ENCODE data around the gene CEP104.

Gene CEP104

DNA sequence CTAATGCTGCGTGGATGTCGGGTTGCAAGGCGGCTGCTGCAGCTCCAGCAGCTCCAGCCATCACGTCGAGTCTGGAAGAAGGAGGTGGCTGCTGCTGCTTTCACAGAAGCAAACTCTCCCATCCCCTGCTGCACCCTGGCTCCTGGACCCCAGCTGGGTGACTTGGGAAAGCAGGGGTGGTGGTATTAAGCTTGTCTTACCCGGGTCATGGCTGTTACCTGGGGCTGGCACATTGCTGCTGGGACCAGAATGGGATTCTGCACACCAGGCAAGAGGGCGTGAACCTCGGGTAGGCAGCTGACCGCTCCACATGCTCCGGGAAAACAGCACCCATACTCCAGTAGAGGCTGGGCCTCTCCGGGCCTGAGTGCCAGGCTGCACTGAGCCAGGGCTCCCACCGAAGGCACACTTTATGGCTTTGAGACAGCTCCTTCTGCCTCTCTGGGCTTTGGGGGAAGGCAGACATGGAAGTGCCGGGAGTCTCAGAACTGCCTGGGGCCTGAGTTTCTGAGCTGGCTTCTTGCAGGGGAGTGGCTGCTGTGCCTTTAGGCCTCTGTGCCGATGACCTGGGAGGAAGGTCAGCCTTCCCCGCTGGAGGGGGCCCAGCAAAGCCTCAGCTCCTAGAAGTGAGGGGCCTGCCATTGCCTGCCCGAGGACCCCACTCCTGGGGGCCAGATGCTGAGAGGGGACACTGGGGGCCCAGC, 83.3 kb downstream of the CEP104 start:
- Mint-ChIP-seq H3K36me3 (ENCODE audit: low read depth) (no peaks in the 10 kb centered on the region), H3K4me3 (no peak overlapping the region), H3K27ac (no peak overlapping the region), H3K27me3 (ENCODE audit: low read depth) (no peaks in the 10 kb centered on the region), H3K9me3 (no peaks in the 10 kb centered on the region), H3K4me1 (ENCODE audit: low read depth) (peaks cover 2% of the 10 kb centered on the region)

DNA sequence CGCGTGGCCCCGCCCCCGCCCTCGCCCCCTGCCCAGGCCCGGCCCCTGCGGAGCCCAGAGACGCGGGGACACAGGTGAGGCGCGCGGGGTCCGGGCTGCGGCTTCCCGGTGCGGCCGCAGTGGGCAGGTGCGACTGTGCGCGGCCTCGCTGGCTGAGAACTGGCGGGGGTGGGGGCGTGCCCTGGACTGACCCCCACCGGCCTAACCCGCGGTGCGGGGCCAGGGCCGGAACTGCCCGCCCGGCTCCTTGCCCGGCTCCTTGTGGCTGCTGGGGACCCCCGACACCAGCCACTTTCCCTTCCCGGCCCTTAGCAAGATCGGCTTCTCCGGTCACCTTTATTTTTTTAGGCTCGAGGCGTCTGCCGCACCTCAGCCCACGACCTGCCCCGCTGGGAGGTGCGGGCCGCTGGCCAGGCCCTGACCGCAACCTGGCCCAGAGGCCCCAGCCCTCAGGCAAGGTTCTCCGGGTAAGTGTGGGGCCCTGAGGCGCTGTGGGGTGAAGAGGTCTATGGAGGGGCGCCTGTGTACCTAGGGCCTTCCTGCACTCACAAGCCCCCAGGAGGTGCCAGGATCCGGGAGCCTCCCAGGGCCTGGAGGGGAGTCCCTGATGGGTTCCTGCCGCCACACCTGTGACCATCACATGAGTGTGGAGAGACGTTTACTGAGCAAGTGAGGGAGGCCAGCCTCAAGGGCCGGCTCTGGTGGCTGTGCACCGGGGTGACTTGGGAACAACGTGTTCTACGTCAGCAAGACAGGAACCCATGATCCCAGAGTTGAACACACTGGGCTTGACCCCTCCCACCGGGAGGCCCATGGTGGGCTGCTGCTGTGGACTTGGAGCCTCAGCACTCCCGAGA, 84.1 kb downstream of the CEP104 start, which contains the start of gene SMIM1:
TSS of gene SMIM1 (plus strand) at position 35 of the 857 bp plus-strand sequence. CDS start 2,625 bp downstream, outside the sequence.
- no peak within 1 kb of the TSS for H3K27ac Mint-ChIP-seq

DNA sequence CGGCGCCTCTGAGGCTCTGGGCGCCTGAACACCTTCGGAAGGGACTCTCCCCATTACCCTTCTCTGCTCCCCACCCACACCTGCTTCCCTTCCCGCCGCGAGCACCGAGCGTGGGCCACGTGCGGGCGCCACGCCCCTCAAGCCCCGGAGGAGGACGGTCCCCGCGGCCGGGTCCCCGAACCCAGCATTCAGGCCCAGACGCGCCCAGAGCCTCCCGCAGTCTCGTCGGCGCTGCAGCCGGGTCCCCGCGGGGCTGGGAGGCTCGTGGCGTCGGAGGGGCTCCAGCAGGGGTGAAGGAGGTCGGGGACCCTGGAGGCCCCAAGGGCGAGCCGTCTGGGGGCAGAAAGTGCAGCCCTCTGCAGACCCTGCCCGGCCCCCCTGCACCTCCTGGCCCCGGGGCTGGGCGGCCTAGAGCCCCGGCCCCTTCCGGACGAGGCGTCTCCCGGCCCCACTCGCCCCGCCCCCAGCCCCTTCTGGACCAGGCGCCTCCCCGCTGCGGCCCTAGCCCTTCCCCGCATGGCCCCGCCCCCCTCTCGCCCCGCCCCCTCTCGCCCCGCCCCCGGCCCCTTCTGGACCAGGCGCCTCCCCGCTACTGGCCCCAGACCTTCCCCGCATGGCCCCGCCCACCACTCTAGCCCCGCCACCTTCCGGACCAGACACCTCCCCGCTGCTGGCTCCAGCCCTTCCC, 84.8 kb downstream of the CEP104 start:
- Mint-ChIP-seq H3K4me3 (peak overlapping the region; percentile 50), H3K27ac (no peak overlapping the region)

More for the DNA sequence above, 84.1 kb downstream of the CEP104 start, which contains the start of gene SMIM1:
- H3K27me3 Mint-ChIP-seq (ENCODE audit: low read depth): no peaks in the 10 kb centered on the region
- H3K4me3 Mint-ChIP-seq: peak within 1 kb of the TSS; percentile 50
- H3K9me3 Mint-ChIP-seq: no peaks in the 10 kb centered on the region
- H3K36me3 Mint-ChIP-seq (ENCODE audit: low read depth): no peaks in the 10 kb centered on the region
- H3K4me1 Mint-ChIP-seq (ENCODE audit: low read depth): peaks cover 2% of the 10 kb centered on the region

DNA sequence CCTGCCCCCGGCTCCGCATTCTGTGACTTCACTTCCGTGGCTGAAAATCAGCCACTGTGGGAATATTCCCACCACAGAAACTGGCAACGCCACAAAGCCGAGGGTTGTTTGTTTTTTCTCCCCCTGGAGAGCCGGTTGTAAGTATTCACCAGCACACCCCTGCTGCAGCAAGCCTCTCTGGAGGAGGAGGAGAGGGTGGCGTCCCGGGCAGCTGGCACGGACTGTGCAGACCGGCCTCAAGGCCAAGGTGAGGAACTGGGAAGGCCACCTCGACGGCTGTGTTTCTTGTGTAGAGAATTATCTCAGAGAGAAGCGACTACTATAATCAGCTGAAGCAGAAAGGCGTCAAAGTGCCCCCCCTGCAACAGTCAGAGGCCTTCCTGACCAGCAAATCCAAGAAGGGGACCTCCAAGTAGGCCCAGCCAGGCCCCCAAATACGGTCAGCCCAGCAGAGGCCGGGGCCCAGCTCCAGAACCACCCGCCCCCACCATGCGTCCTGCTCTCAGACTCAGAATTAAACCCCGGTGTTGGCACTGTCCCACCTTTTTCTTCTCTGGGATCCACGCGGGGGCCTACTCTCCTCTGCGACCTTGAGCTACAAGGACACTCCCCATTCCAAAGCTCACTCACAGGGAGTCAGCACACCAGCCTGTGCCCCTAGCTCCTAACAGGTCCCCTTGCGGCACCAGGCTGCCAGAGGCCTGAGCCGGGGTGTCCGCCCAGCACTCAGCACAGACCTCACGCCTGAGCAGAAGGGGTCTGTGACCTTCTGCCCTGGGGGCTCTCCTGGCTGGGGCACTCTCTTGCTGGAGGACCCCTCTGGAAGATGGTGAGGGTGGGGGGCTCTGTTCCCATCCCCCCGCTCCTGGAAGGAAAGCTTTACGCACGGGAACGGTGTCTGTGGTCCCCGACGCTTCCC, 85.6 kb downstream of the CEP104 start:
- Mint-ChIP-seq H3K4me1 (ENCODE audit: low read depth) (peaks cover 2% of the 10 kb centered on the region), H3K36me3 (ENCODE audit: low read depth) (no peaks in the 10 kb centered on the region), H3K4me3 (peak overlapping the region; percentile 50), H3K9me3 (no peaks in the 10 kb centered on the region), H3K27me3 (ENCODE audit: low read depth) (no peaks in the 10 kb centered on the region), H3K27ac (no peak overlapping the region)

More for the DNA sequence above, 84.8 kb downstream of the CEP104 start:
- Mint-ChIP-seq H3K4me1 (ENCODE audit: low read depth) (peaks cover 2% of the 10 kb centered on the region), H3K27me3 (ENCODE audit: low read depth) (no peaks in the 10 kb centered on the region), H3K36me3 (ENCODE audit: low read depth) (no peaks in the 10 kb centered on the region), H3K9me3 (no peaks in the 10 kb centered on the region)

DNA sequence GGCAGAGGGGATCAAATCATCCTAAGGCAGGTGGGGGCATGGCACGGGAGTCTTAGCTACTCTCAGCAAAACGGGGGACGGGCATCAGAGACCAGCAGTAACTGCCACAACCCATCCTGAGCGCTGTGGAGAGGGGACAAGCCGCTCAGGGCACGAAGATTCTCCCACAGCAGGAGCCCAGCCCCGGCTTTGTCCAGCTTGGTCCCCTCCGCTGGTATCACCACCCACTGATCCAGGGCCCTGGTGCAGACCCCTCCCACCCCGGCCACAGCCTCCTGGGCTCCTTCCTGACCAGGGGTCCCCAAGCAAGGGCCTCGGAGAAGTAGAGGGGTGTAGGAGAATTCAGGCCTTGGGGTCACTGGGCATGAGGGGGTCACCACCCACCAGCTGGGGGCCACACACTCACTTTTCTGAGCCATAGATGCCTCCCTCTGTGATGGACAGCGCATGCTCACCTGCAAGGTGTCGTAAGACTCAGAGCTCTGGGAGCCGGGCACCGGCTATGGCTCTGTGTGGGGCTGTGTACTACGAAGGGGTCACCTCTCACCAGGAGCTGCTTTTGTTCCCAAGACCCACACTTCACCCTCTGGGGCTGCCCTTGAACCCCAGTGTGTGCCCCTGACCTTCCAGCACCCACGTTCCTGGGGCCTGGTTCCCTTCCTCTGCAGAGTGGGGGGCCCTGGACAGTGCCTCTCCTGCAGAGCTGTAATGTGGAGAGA, 86.8 kb downstream of the CEP104 start:
- no peak overlapping the region for H3K27ac Mint-ChIP-seq
- no peaks in the 10 kb centered on the region for H3K9me3 Mint-ChIP-seq
- H3K27me3 Mint-ChIP-seq (ENCODE audit: low read depth): no peaks in the 10 kb centered on the region
- no peaks in the 10 kb centered on the region for H3K4me1 Mint-ChIP-seq (ENCODE audit: low read depth)
- H3K36me3 Mint-ChIP-seq (ENCODE audit: low read depth): no peaks in the 10 kb centered on the region
- peak overlapping the region; percentile 50 for H3K4me3 Mint-ChIP-seq

DNA sequence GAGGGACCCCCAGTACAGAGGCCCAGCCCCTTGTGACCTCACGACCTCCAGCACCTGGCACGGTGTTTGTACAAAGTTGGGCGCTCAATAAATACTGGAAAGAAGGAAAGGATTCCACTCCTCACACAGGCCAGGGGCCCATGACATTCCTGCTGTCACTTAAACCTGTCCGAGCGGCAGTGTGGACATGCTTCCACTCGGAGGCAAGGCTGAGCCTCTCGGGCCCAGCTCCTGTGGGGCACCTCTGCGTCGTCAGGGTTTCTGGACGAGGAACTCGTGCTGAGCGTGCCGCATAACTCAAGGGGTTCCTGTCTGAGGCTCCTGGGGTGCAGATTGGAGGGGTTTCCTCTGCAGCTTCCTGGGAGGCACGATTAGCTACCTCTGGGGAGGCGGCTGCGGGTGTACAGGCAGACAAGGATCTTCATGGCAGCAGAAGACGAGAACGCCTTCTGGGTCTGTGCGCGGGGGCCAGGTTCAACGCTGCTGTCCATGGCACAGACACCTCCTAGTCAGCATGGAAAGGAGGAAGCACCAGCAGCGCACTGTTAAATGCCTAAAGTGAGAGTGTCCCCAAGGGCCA, 88.1 kb downstream of the CEP104 start:
- Mint-ChIP-seq H3K4me3 (no peak overlapping the region), H3K36me3 (ENCODE audit: low read depth) (no peaks in the 10 kb centered on the region), H3K4me1 (ENCODE audit: low read depth) (no peaks in the 10 kb centered on the region), H3K9me3 (no peaks in the 10 kb centered on the region), H3K27me3 (ENCODE audit: low read depth) (no peaks in the 10 kb centered on the region), H3K27ac (no peak overlapping the region)

DNA sequence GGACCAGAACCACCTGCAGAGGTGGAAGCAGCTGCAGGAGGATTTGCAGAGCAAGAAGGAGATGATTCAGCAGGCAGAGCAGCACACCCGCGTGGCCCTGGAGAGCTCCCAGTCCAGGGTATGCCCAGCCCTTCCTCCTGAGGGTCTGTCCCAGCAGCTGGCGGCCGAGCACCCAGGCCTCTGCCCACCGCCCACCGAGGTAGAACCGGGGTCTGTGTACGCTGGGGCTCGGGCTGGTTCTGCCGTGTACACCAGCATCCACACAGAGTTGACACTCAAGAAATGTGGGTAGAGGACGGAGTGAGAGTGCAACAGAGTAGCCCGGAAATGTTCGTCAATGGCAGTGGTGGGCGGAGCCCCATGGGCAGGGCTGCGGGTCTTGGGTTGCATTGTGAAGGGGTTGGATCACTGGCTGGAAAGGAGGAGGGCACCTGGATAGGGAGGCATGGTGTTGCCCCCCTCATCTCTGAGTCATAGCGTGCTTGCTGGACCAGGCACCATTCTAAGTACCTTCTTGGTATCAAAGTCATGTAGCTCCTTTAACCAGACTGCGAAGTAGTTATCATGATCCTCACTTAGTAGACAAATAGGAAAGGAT, 89.6 kb downstream of the CEP104 start:
- Mint-ChIP-seq H3K27ac (no peak overlapping the region), H3K4me1 (ENCODE audit: low read depth) (no peaks in the 10 kb centered on the region), H3K27me3 (ENCODE audit: low read depth) (no peaks in the 10 kb centered on the region), H3K9me3 (no peaks in the 10 kb centered on the region), H3K4me3 (no peak overlapping the region), H3K36me3 (ENCODE audit: low read depth) (no peaks in the 10 kb centered on the region)

DNA sequence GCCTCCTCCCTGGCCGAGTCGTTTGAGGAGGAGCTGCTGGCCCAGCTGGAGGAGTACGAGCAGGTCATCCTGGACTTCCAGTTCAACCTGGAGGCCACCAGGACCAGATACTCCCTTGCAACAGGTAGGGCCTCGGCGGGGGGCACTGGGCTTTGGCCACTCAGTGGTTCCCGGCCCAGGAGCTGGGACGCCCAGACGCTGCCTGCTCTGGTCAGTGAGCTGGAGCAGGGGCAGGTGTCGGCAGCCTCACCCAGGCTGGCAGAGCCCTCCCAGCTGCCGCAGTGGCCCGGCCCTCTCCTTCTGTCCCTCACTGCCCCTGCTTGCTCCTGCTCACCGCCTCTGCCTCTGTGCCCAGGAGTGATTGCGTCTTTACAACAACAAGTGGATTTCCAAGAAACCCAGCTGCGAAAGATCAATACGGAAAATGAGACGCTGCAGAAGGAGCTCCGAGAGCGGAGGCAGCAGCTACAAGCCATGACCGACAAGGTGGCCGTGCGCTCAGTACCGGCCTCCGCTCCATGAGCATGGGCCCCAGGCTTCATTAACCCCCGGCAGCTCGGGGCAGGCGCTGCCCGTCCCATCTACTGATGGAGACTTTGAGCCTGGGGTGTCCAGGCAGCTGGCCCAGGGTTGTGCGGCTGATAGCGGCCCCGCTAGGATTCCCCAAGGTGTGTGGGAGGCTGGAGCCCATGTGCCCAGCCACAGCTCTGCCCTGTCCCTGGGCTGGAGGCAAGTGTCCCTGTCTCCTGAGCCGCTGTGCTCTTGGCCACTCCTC, 93.5 kb downstream of the CEP104 start:
- no peak overlapping the region for H3K27ac Mint-ChIP-seq
- H3K4me1 Mint-ChIP-seq (ENCODE audit: low read depth): no peaks in the 10 kb centered on the region
- H3K27me3 Mint-ChIP-seq (ENCODE audit: low read depth): no peaks in the 10 kb centered on the region

DNA sequence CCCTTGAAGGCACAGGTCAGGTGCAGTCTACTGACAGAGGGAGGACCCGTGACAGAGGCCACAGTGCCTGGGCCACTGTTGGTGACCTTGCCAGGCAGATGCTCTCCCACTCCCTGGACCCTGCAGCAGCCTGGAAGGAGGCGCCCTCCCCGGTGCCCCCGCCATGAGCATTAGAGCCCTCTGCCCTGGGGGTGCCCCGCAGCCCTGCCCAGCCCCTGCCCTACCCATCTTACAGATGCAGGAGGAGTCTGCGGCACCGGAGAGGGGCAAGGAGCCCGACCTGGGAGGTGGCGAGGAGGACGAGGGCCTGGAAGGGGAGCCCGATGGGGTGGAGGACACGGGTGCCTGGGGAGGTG, 94.2 kb downstream of the CEP104 start:
- H3K36me3 Mint-ChIP-seq (ENCODE audit: low read depth): no peaks in the 10 kb centered on the region
- H3K4me3 Mint-ChIP-seq: no peak overlapping the region
- H3K9me3 Mint-ChIP-seq: no peaks in the 10 kb centered on the region
- H3K4me1 Mint-ChIP-seq (ENCODE audit: low read depth): no peaks in the 10 kb centered on the region
- no peak overlapping the region for H3K27ac Mint-ChIP-seq
- no peaks in the 10 kb centered on the region for H3K27me3 Mint-ChIP-seq (ENCODE audit: low read depth)

More for the DNA sequence above, 93.5 kb downstream of the CEP104 start:
- H3K9me3 Mint-ChIP-seq: no peaks in the 10 kb centered on the region
- no peaks in the 10 kb centered on the region for H3K36me3 Mint-ChIP-seq (ENCODE audit: low read depth)
- no peak overlapping the region for H3K4me3 Mint-ChIP-seq

DNA sequence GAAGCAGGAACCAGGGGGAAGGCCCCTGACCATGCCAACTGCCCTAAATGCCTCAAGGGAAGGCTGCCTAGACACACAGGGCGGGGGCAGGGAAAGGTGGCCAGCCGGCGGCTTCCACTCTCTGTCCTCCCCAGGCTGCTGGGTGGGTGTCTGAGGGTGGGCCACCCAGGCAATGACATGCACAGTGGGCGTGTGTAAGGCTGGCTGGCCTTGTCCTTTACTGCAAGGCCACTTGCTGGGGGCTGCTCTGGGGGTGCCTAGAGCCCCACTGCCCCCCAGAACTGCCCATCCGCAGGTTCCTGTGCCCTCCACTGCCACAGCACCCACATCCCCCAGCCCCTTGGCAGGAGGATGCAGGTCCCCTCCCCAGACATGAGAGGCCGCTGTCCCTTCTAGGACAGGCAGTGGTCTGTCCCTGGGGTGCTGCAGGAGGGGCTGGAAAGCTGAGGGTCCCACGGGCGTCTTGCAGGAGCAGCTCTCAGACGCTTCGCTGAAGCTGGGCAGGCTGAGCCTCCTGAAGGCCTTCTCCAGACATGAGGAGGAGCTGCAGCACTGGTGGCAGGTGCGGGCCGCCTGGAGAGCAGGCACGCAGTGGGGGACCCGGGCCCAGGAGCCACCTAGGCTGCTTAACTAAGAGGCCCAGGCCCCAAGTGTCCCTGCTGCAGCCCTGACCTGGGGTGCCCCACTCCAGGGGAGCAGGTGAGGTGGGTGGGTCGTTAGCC, 94.7 kb downstream of the CEP104 start:
- Mint-ChIP-seq H3K27me3 (ENCODE audit: low read depth) (no peaks in the 10 kb centered on the region), H3K36me3 (ENCODE audit: low read depth) (no peaks in the 10 kb centered on the region), H3K4me1 (ENCODE audit: low read depth) (no peaks in the 10 kb centered on the region), H3K9me3 (no peaks in the 10 kb centered on the region), H3K27ac (no peak overlapping the region), H3K4me3 (no peak overlapping the region)

Measured in T-helper 1 cell treated with Interleukin-12 subunit alpha and Interleukin-12 subunit beta and Interleukin-4 antibody, amounts not matched to agents 30 μg/mL and 1 μg/mL, for 36 hours (primary cell).